Suprapubic skin (tissue), 3 donors: ENCODE results near the gene GNAS-AS1.

Experiments
- POLR2AphosphoS5 ChIP-seq, 3 donors: sonication (generic); formaldehyde crosslinking; IDR thresholded peaks; one replicate each; pipeline ENCODE4 v1.6.1; 2017; ENCODE audit warnings: antibody characterized with exemption in 3 of 3
- TF ChIP-seq, protein P1 (sequence below), 2 donors: fragments of 200-600 bp in 1 of 2; fragments of 450-650 bp in 1 of 2; sonication (generic) in 1 of 2; IDR thresholded peaks; one replicate each; pipeline ENCODE4 v1.5.1; 2016 to 2019; ENCODE audit warnings: antibody characterized with exemption in 2 of 2, mild to moderate bottlenecking in 1 of 2, moderate library complexity in 1 of 2

DNA sequence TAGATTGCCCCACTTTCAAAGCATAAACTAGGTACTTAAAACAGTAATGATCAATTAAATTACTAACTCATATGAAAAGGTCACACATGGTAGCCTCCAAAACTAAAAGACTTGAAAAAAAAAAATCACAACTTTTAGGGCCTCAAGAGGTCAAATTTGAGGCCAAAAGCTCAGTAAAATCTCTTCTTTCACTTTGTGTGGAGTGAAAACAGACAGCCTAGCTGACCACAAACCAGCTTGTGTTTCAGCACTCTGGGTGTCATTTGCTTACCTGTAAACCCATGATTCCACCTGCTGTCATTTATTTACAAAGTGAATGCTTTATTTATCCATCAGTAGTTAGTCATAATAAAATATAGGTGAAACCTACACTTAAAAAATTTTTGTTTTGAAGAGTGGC, 35.8 kb upstream of the GNAS-AS1 start:
- TF ChIP-seq, protein P1, sequence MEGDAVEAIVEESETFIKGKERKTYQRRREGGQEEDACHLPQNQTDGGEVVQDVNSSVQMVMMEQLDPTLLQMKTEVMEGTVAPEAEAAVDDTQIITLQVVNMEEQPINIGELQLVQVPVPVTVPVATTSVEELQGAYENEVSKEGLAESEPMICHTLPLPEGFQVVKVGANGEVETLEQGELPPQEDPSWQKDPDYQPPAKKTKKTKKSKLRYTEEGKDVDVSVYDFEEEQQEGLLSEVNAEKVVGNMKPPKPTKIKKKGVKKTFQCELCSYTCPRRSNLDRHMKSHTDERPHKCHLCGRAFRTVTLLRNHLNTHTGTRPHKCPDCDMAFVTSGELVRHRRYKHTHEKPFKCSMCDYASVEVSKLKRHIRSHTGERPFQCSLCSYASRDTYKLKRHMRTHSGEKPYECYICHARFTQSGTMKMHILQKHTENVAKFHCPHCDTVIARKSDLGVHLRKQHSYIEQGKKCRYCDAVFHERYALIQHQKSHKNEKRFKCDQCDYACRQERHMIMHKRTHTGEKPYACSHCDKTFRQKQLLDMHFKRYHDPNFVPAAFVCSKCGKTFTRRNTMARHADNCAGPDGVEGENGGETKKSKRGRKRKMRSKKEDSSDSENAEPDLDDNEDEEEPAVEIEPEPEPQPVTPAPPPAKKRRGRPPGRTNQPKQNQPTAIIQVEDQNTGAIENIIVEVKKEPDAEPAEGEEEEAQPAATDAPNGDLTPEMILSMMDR (IDR thresholded peaks at IDR 0.05) = no peak
- no peak for TF ChIP-seq POLR2AphosphoS5 (IDR thresholded peaks at IDR 0.05)
